AG09319 (cell line): ENCODE results near the gene NPEPL1.
"Not testable (repeated sequence)": the region's sequence is repeated elsewhere in the genome, so short reads cannot be mapped to it uniquely, and the experiment has no call there.

Experiments
- DNase-seq: peaks from one replicate; pipeline ENCODE4 v3.0.0-alpha.2; 2010; ENCODE audit warnings: low read depth; ENCODE audit errors: extremely low read depth
- CTCF ChIP-seq: IDR thresholded peaks from 2 replicates; pipeline ENCODE4 v1.5.1; 2011; ENCODE audit warnings: low read depth, mild to moderate bottlenecking, inconsistent platforms, low read length, moderate library complexity

The NPEPL1 gene

GRCh38 chr20:58754584-58754983 lies 62.0 kb downstream of the NPEPL1 start:
- no peak for TF ChIP-seq CTCF
- DNase-seq, result no peak

GRCh38 chr20:58755062-58755697 lies 62.6 kb downstream of the NPEPL1 start:
- no peak for TF ChIP-seq CTCF
- DNase-seq, result no peak

- TF ChIP-seq CTCF, result no peak
- DNase-seq, result no peak
Observed at GRCh38 chr20:58755766-58756449, 63.3 kb downstream of the NPEPL1 start.

- DNase-seq, result no peak
- TF ChIP-seq CTCF, result no peak
Observed at GRCh38 chr20:58756450-58756775, 63.8 kb downstream of the NPEPL1 start.

GRCh38 chr20:58757647-58758046 lies 65.0 kb downstream of the NPEPL1 start:
- DNase-seq, result not testable (repeated sequence)

GRCh38 chr20:58759947-58760346 lies 67.3 kb downstream of the NPEPL1 start:
- TF ChIP-seq CTCF, result no peak
- no peak for DNase-seq

GRCh38 chr20:58760856-58761255 lies 68.3 kb downstream of the NPEPL1 start:
- TF ChIP-seq CTCF, result no peak
- no peak for DNase-seq

- DNase-seq, result no peak
- TF ChIP-seq CTCF, result no peak
Observed at GRCh38 chr20:58762120-58762519, 69.5 kb downstream of the NPEPL1 start.
